NCI-H345 (cell line): Measurements from ENCODE around the gene TTC17.
A peak's percentile ranks its signal among the peaks of the same experiment; 100 is the strongest.
"Not testable (repeated sequence)": the region's sequence is repeated elsewhere in the genome, so short reads cannot be mapped to it uniquely, and the experiment has no call there.

Experiments used
- DNase-seq: peaks from one replicate; lab custom pipeline; 2025; lab: John Stamatoyannopoulos, UW

Gene TTC17

DNA sequence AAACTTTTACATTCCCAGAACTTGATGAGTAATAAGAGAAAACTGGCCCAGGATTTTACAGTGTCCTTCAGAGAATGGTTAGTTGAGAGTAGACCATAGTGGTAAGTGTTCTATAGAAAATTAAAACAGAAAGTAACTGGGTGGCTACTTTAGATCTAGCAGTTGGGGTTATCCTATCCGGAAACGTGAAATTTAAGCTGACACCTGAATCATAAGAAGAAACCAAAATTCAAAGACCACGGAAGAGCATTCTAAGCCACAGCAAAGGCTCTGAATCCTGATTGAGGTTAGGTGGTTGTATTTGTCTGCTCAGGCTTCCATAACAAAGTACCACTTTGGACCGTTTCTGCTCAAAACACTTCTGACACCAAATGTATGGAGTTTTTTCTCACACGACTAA is 34.0 kb downstream of the TTC17 start:
- DNase-seq, result no peak

DNA sequence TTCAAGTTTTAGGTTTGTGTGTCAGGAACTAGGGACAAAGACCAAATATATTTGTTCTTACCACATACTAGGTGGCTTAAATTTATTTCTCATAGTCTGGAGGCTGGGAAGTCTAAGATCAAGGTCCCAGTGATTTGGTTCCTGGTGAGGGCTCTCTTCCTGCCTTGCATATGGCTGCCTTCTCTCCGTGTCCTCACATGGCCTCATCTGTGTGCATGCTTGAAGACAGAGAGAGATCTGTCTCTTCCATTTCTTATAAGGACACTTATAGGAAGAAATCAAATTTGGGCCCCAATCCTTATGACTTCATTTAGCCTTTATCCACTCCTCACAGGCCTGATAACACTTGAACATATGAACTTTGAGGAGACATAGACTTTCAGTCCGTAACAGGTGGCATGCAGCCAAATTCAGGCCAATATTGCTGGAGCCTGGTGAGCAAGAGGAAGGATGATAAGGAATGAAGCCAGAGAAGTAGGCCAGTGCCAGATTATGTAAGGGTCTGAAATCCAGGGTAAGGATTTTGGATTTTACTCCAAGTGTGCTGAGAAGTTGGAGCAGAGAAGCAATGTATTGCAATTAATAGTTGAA is 35.1 kb downstream of the TTC17 start:
- no peak for DNase-seq

- DNase-seq, result no peak
Measured at GRCh38 chr11:43396617-43397016, 37.9 kb downstream of the TTC17 start.

DNA sequence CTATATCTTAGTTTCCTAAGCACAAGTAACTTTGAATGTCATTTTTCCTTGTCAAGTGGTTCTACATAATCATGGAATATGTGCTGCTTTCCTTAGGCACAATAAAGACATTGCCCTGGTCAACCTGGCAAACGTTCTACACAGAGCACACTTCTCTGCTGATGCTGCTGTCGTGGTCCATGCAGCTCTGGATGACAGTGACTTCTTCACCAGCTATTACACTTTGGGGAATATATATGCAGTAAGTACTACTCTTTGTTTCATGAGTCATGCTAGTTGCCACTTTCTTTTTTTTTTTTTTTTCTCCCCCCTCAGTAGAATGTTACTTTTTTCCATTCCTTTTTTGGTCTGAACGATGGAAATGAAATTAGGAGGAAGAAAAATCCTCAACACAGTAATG is 38.5 kb downstream of the TTC17 start:
- DNase-seq, result no peak

DNA sequence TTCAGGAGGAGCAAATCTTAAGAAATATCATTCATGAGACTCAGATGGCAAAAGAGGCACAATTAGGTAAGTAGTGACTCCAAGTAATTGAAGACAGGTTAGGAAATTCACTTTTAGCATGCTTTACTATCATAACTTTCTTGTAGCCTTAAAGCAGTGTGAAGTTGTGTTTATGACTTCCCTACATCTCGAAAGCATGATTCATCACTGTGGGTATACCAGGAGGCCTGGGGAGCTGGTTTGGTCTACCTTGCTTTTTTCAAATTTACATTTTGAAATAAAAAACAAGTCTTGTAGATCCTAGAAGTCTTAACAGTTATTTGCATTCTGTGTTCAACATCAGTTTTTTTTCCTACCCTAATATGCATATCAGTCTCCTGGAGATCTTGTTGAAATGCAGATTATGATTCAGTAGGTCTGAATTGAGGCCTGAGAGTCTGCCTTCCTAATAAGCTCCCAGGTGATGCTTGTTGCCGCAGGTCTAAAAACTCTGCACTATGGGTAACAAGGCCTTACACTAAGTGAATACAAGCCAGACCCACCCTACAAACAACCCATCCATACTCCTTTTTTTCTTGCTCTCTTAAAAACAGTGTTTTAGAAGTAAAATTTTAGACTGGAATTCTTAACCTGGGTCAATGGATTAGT is 41.4 kb downstream of the TTC17 start:
- no peak for DNase-seq

- DNase-seq, result no peak
Measured at GRCh38 chr11:43401252-43401651, 42.5 kb downstream of the TTC17 start.

- DNase-seq, result not testable (repeated sequence)
Measured at GRCh38 chr11:43401811-43402210, 43.1 kb downstream of the TTC17 start.

GRCh38 chr11:43403357-43404231 is 44.9 kb downstream of the TTC17 start:
- DNase-seq, result no peak

- DNase-seq, result no peak
Measured at GRCh38 chr11:43404406-43404805, 45.7 kb downstream of the TTC17 start.

GRCh38 chr11:43404836-43405479 is 46.2 kb downstream of the TTC17 start:
- DNase-seq, result no peak

GRCh38 chr11:43408277-43408676 is 49.6 kb downstream of the TTC17 start:
- DNase-seq, result no peak

DNA sequence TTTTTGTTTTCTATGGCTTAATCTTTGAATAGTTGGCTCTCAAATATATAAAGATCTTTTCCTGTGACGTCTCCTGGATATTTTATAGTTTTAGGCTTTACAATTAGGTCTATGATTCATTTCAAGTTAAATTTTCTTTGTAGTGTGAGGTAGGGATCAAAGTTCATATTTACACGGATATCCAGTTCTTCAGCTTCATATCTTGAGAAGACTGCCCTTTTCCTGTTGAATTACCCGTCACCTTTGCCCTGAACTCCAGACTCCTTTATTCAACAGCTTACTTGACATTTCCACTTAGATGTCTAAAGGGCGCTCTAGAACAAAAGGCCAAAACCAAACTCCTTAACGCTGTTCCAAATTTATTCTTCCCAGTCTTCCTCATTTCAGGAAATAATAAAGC is 51.7 kb downstream of the TTC17 start:
- DNase-seq, result no peak

DNA sequence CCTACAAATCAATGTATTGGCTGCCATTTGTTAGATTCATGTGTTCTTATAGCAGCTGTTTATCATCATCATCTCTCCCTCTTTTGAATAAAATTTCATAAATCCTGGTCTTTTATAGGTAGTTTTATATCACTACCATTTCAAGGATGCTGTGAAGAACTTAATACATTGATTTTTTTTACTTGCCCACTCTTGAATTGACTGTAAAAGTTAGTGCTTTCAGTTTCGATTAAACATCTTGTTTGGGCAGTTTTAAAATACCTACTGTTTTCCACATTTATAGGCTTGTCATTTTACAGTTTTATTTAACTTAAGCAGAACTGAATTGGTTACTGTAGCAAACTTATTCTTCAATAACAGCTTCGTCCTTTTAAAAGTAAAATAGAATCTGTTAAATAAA is 59.5 kb downstream of the TTC17 start:
- DNase-seq, result no peak

DNA sequence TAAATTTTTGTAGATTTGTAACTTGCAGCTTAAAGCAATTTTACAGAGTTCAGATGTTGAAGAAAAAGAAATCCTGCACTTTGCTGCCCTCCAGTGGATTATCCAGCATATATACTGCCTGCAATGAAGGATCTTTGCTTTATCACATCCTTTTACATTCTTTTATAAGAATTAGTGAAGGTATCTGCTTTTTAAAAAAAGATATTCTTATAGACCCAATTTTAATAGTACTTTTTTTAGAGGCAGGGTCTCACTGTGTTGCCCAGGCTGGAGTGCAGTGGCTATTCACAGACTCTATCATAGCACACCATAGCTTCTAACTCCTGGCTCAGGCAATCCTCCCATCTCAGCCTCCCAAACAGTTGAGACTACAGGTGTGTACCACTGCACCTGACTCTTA is 60.7 kb downstream of the TTC17 start:
- DNase-seq, result peak; percentile 6

GRCh38 chr11:43427971-43428370 is 69.3 kb downstream of the TTC17 start:
- no peak for DNase-seq

GRCh38 chr11:43430916-43431315 is 72.2 kb downstream of the TTC17 start:
- not testable (repeated sequence) for DNase-seq

DNA sequence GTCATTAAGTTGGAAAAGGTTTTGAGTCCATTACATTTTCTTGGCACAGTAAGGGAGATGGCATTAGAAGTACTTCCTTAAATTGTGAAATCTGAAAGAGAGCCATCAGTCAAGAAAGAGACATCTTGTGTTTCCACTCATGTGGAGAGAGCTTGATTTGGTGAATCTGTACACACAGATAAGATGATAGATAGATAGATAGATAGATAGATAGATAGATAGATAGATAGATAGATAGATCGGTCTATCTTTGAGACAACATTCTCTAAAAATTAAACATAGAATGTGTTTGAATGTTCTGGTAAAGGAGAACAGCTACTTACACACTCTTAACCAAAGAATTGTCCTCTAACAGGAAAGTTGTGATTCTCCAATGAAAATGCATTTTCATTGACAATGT is 76.2 kb downstream of the TTC17 start:
- DNase-seq, result no peak

- no peak for DNase-seq
Measured at GRCh38 chr11:43440486-43440885, 81.8 kb downstream of the TTC17 start.

DNA sequence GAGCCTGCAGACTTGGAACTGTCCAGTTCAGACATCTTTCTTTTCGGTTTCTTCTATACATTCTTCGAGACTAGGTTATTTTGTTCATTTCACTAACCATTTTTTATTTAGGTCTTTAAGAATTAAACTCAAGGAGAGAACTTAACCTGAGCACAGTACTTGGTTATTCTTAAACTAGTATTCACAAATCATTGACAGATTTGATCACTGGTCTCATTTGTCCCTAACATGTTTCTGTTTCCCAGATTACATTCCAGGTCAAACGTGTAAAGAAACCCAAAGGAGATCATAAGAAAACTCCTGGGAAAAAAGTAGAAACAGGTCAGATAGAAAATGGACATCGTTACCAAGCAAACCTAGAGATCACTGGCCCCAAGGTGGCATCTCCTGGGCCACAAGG is 85.1 kb downstream of the TTC17 start:
- no peak for DNase-seq

DNA sequence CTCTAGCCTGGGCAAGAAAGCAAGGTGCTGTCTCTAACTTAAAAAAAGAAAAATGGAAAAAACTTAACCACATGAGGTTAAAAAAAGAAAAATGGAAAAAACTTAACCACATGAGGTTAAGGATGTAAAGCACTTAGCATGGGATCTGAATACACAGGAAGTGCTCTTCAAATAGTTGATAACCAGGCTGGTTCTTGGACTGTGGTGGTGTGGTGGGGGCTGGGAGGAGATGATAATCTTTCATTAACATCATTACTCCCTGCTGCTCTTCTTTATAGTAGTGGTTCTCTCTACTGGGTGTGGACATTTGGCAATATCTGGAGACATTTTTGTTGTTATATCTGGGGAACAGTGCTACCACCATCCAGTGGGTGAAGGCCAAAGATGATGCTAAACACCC is 88.4 kb downstream of the TTC17 start:
- DNase-seq, result no peak

GRCh38 chr11:43458486-43458885 is 99.8 kb downstream of the TTC17 start:
- no peak for DNase-seq

- DNase-seq, result no peak
Measured at GRCh38 chr11:43459246-43459645, 100.5 kb downstream of the TTC17 start.

- no peak for DNase-seq
Measured at GRCh38 chr11:43462359-43462758, 103.6 kb downstream of the TTC17 start.
